Activated CD4-positive, alpha-beta memory T cell treated with anti-CD3 and anti-CD28 coated beads for 36 hours (primary cell): ENCODE measurements around the gene PRR29. TPM values are rescaled to one million over a fixed set of nuclear protein-coding genes. Genes with fewer than 3 reads are reported as not detected.
A peak's percentile ranks its signal among the peaks of the same experiment; 100 is the strongest.

Experiments used
- CTCF ChIA-PET: fragments of 350-600 bp; sonication (Branson Sonifier 250); formaldehyde crosslinking; loops from one replicate; lab custom pipeline; 2021; ENCODE audit warnings: antibody characterized with exemption, inconsistent platforms; lab: Charles Lee
- POLR2A ChIA-PET: fragments of 350-600 bp; sonication (Branson Sonifier 250); formaldehyde crosslinking; loops from one replicate; lab custom pipeline; 2021; ENCODE audit warnings: antibody characterized with exemption; lab: Charles Lee
- DNase-seq: peaks from one replicate; pipeline ENCODE4 v3.0.0-alpha.2; 2020
- H3K27ac Mint-ChIP-seq: one replicate; pipeline ENCODE4 v1.8.0; 2021; ENCODE audit warnings: mixed read lengths
- H3K27me3 Mint-ChIP-seq: one replicate; pipeline ENCODE4 v1.8.0; 2021; ENCODE audit warnings: mixed read lengths
- H3K36me3 Mint-ChIP-seq: one replicate; pipeline ENCODE4 v1.8.0; 2021; ENCODE audit warnings: mixed read lengths
- H3K4me1 Mint-ChIP-seq: one replicate; pipeline ENCODE4 v1.8.0; 2021; ENCODE audit warnings: low read depth, mixed read lengths
- H3K4me3 Mint-ChIP-seq: one replicate; pipeline ENCODE4 v1.8.0; 2021; ENCODE audit warnings: mild to moderate bottlenecking, mixed read lengths
- H3K9me3 Mint-ChIP-seq: one replicate; pipeline ENCODE4 v1.8.0; 2021; ENCODE audit warnings: mixed read lengths
- intact Hi-C: fragments of 100-400 bp; cut with micrococcal nuclease; formaldehyde crosslinking; loops from one replicate; pipeline ENCODE4 v1.15.1; 2023
- total RNA-seq, 2 experiments: library from RNA; stranded (reverse); gene quantifications; one replicate each; pipeline ENCODE4 v1.2.3, GENCODE V29; 2021

The PRR29 gene
- 1 to 10 TPM; 2.0 to 3.4 TPM for total RNA-seq

GRCh38 chr17:63998050-63998720 is at the start of gene PRR29:
TSS of gene PRR29 (plus strand) at chr17:63998351. CDS start at chr17:63998365, 14 bp downstream.
- Mint-ChIP-seq H3K4me1 (peaks cover 29% of the 10 kb centered on the region), H3K9me3 (no peaks in the 10 kb centered on the region), H3K36me3 (no peaks in the 10 kb centered on the region), H3K4me3 (peak within 1 kb of the TSS; percentile 88), H3K27ac (peak within 1 kb of the TSS; percentile 28), H3K27me3 (peaks cover 3% of the 10 kb centered on the region)
- ChIA-PET POLR2A (interaction anchor here (1.0 to 1.7 kb wide), 3 partner anchors 20 to 67 kb away, joined by 3 read pairs; no protein-coding TSS in a partner anchor), CTCF (interaction anchor here (1.4 to 2.4 kb wide), 3 partner anchors 28 to 135 kb away, joined by 3 to 9 read pairs (median 3); no protein-coding TSS in a partner anchor)
- intact Hi-C loops: loop anchor here (1.0 kb wide), 1 partner anchor 27 kb away; no protein-coding TSS in a partner anchor
- peak; percentile 81 for DNase-seq

DNA sequence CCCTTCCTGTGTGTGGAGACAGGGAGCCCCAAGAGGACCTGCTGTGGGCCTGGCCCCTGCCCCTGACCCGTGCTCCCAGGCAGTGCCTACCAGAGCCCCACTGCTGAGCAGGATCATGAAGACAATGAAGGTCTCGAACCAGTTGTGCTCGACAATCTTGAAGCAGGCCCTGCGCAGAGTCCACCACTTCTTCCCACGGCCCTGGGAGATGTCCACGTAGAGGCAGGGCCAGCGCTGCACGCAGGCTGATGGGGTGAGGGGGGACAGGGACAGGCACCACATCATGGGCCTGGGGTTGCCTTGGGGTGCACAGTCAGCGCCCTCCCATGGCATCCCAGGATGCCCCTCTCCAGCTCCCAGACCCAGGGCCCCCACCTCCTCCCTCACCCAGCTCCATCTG is 49.6 kb upstream of the PRR29 start:
- Mint-ChIP-seq H3K9me3 (no peaks in the 10 kb centered on the region), H3K27me3 (no peaks in the 10 kb centered on the region), H3K4me3 (no peak overlapping the region), H3K27ac (no peak overlapping the region), H3K4me1 (peaks cover 14% of the 10 kb centered on the region), H3K36me3 (no peaks in the 10 kb centered on the region)
- intact Hi-C loops: no loop called here
- no peak for DNase-seq
- CTCF ChIA-PET: no interaction called here
- POLR2A ChIA-PET: no interaction called here

GRCh38 chr17:63949576-63950250 is 48.4 kb upstream of the PRR29 start:
- no peak overlapping the region for H3K27ac Mint-ChIP-seq
- no peaks in the 10 kb centered on the region for H3K27me3 Mint-ChIP-seq
- CTCF ChIA-PET: interaction anchor here (0.6 to 1.9 kb wide), 9 partner anchors 17 to 384 kb away, joined by 3 to 14 read pairs (median 3); partner anchors contain the start of gene CSHL1
- H3K4me1 Mint-ChIP-seq: peaks cover 23% of the 10 kb centered on the region
- POLR2A ChIA-PET: no interaction called here
- DNase-seq: no peak
- H3K36me3 Mint-ChIP-seq: no peaks in the 10 kb centered on the region
- intact Hi-C loops: loop anchor here (5.0 kb wide), 1 partner anchor 43 kb away; no protein-coding TSS in a partner anchor
- H3K4me3 Mint-ChIP-seq: no peak overlapping the region
- H3K9me3 Mint-ChIP-seq: no peaks in the 10 kb centered on the region

DNA sequence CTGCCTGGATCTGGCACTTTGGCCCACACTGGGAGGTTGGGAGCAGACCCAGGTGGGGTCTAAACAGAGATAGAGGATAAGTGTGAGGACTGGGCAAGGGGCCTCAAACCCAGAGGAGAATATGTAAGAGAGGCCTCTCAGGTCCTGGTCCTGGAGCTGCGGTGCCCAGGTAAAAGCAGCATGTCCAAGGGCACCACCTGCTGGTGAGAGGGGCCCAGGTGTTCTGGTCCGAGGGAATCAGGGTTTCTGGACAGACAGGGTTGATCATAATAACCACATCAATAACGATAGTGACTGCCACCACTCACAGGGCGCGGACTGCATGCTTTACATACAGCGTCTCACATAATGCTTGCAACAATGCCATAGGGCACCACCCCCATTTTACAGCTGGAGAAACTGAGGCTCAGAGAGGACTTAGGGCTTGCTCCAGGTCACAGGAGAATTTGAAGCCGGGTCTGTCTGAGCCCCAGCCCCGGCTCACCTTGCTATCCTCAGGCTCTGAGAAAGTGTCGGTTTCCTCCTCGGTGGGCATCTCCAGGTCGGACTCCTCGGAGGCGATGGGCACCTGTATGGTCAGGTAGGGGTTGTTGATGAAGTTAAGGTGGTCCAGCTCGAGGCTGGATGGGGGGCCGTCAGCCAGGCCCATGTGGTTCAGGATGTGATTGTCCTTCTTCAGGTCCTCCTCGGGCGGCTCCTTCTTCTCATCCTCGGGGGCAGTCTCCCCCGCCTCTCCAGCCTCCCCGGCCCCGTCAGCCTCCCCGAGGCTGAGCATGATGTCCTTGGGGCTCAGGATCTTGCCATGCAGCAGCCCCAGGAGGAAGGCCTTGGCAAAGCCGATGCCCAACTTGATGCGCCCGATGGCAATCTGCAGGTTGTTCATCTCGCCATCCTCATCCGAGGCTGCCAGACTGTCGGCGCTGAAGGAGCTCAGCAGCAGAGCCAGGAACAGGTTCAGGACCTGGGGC is 46.9 kb upstream of the PRR29 start:
- Mint-ChIP-seq H3K27me3 (no peaks in the 10 kb centered on the region), H3K36me3 (no peaks in the 10 kb centered on the region), H3K4me1 (peaks cover 23% of the 10 kb centered on the region), H3K4me3 (no peak overlapping the region), H3K9me3 (no peaks in the 10 kb centered on the region), H3K27ac (no peak overlapping the region)
- peak; percentile 55 for DNase-seq
- ChIA-PET POLR2A (no interaction called here), CTCF (interaction anchor here (0.7 to 1.9 kb wide), 11 partner anchors 18 to 331 kb away, joined by 3 to 14 read pairs (median 3); partner anchors contain the start of gene CSHL1)
- intact Hi-C loops: loop anchor here (5.0 kb wide), 1 partner anchor 41 kb away; no protein-coding TSS in a partner anchor

DNA sequence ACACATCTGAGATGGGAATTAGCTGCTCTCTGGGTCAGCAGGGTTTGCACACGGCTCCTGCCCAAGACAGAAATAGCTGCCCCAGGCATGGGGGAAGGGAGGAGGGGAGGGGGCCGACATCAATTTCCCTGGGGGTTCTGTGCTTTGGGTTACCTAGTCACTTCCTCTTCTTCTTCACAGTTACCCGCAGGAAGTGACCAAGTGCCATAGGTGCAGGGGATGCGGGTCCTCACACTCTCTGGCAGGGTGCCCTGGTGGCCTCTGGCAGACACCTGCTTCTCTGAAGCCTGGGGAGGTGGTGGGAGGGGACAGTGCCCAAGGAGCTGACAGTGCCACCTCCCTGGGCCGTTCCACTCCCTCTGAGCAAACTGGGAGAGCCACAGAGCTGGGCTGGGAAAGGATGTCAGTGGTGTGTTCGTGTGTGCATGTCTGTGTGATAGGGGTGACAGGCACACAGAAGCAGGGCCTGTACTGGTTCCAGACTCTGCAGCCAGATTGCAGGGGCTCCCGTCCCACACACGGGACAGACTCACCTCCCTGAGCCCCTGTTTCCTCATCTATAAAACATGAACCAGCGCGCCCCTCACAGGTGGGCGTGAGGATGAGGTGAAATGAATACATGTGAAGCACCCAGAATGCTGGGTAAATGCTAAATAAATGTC is 43.6 kb upstream of the PRR29 start:
- Mint-ChIP-seq H3K36me3 (no peaks in the 10 kb centered on the region), H3K9me3 (no peaks in the 10 kb centered on the region), H3K27me3 (no peaks in the 10 kb centered on the region), H3K4me3 (no peak overlapping the region), H3K27ac (peak overlapping the region; percentile 44), H3K4me1 (peaks cover 17% of the 10 kb centered on the region)
- ChIA-PET CTCF (interaction anchor here (0.6 to 2.5 kb wide), 7 partner anchors 8 to 179 kb away, joined by 3 to 9 read pairs (median 6); partner anchors contain the start of gene ICAM2), POLR2A (interaction anchor here (0.8 to 1.3 kb wide), 3 partner anchors 13 to 26 kb away, joined by 3 to 4 read pairs (median 3); no protein-coding TSS in a partner anchor)
- intact Hi-C loops: loop anchor here (5.0 kb wide), 1 partner anchor 38 kb away; no protein-coding TSS in a partner anchor
- DNase-seq: peak; percentile 69

GRCh38 chr17:63955232-63955631 is 42.9 kb upstream of the PRR29 start:
- H3K27me3 Mint-ChIP-seq: no peaks in the 10 kb centered on the region
- H3K36me3 Mint-ChIP-seq: no peaks in the 10 kb centered on the region
- no peak overlapping the region for H3K4me3 Mint-ChIP-seq
- POLR2A ChIA-PET: interaction anchor here (0.8 to 1.3 kb wide), 3 partner anchors 13 to 25 kb away, joined by 3 to 4 read pairs (median 3); no protein-coding TSS in a partner anchor
- no peak overlapping the region for H3K27ac Mint-ChIP-seq
- no peaks in the 10 kb centered on the region for H3K9me3 Mint-ChIP-seq
- H3K4me1 Mint-ChIP-seq: peaks cover 17% of the 10 kb centered on the region
- CTCF ChIA-PET: interaction anchor here (1.1 to 2.5 kb wide), 6 partner anchors 9 to 179 kb away, joined by 4 to 9 read pairs (median 6); partner anchors contain the start of gene GH1
- intact Hi-C loops: no loop called here
- no peak for DNase-seq

DNA sequence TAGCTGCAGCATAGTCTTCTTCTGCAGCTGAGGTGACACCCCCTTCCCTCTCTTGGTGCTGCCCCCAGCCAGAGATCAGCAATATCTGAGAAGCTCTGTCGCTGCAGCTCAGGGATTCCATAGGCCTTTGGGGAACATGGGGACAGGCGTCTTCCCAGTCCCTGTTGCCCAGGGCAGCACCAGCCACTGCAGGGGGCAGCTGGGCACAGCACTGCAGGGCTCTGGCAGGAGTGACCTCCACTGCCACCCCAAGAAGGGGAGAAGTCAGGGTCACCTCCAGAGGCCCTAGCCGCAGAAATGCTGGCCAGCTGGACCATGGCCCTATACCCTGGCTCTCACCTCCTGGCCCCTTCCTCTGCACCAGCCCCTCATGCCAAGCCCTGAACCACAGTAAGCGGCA is 42.4 kb upstream of the PRR29 start:
- CTCF ChIA-PET: interaction anchor here (1.1 to 3.1 kb wide), 3 partner anchors 9 to 178 kb away, joined by 5 to 23 read pairs (median 7); partner anchors contain the start of gene GH1
- intact Hi-C loops: no loop called here
- peaks cover 17% of the 10 kb centered on the region for H3K4me1 Mint-ChIP-seq

DNA sequence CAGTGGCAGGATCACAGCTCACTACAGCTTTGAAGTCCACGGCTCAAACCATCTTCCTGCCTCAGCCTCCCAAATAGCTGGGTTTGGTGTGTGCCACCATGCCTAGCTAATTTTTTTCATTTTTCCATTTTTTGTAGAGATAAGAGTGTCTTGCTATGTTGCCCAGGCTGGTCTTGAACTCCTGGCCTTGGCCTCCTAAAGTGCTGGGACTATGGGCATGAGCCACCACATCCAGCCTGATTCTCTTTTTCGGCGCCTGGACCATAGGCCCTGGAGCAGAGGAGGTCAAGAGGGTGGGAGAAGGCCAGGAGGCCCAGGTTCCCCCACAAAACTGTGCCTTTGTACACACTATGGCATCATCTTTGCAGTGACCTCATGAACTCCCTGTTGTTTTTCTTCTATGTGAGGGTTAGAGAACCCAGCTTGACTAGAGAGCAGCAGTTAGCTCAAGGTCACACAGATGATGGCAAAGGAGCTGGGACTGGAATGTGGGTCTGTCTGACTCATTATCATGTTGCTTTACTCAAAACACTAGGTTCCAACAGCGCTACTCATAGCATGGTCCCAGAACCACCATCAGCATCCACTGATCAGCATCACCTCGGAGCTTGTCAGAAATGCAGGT is 41.7 kb upstream of the PRR29 start:
- intact Hi-C loops: no loop called here
- Mint-ChIP-seq H3K9me3 (no peaks in the 10 kb centered on the region), H3K36me3 (no peaks in the 10 kb centered on the region), H3K4me3 (no peak overlapping the region), H3K27me3 (no peaks in the 10 kb centered on the region), H3K4me1 (peaks cover 17% of the 10 kb centered on the region), H3K27ac (no peak overlapping the region)
- CTCF ChIA-PET: interaction anchor here (0.8 to 3.1 kb wide), 4 partner anchors 10 to 177 kb away, joined by 3 to 23 read pairs (median 6); partner anchors contain the start of gene GH1
- POLR2A ChIA-PET: interaction anchor here (1.6 kb wide), 1 partner anchor 64 kb away, joined by 5 read pairs; the partner anchor contains the start of gene ICAM2
- DNase-seq: no peak

More for the DNA sequence above, 42.4 kb upstream of the PRR29 start:
- POLR2A ChIA-PET: no interaction called here
- H3K27ac Mint-ChIP-seq: no peak overlapping the region
- no peak for DNase-seq
- H3K9me3 Mint-ChIP-seq: no peaks in the 10 kb centered on the region
- H3K36me3 Mint-ChIP-seq: no peaks in the 10 kb centered on the region
- H3K27me3 Mint-ChIP-seq: no peaks in the 10 kb centered on the region
- no peak overlapping the region for H3K4me3 Mint-ChIP-seq

- ChIA-PET POLR2A (no interaction called here), CTCF (interaction anchor here (0.8 kb wide), 1 partner anchor 32 kb away, joined by 3 read pairs; no protein-coding TSS in a partner anchor)
- no peak overlapping the region for H3K27ac Mint-ChIP-seq
- DNase-seq: no peak
- H3K4me1 Mint-ChIP-seq: peaks cover 5% of the 10 kb centered on the region
- intact Hi-C loops: no loop called here
- no peaks in the 10 kb centered on the region for H3K36me3 Mint-ChIP-seq
- no peaks in the 10 kb centered on the region for H3K9me3 Mint-ChIP-seq
- no peaks in the 10 kb centered on the region for H3K27me3 Mint-ChIP-seq
- H3K4me3 Mint-ChIP-seq: no peak overlapping the region
These were observed 38.1 kb upstream of the PRR29 start for GRCh38 chr17:63960006-63960405.

GRCh38 chr17:63960430-63960829 is 37.7 kb upstream of the PRR29 start:
- no peak for DNase-seq
- no peak overlapping the region for H3K27ac Mint-ChIP-seq
- H3K9me3 Mint-ChIP-seq: no peaks in the 10 kb centered on the region
- ChIA-PET POLR2A (no interaction called here), CTCF (interaction anchor here (1.3 to 2.3 kb wide), 2 partner anchors 14 to 30 kb away, joined by 4 to 16 read pairs; no protein-coding TSS in a partner anchor)
- no peaks in the 10 kb centered on the region for H3K27me3 Mint-ChIP-seq
- peaks cover 2% of the 10 kb centered on the region for H3K4me1 Mint-ChIP-seq
- no peak overlapping the region for H3K4me3 Mint-ChIP-seq
- H3K36me3 Mint-ChIP-seq: no peaks in the 10 kb centered on the region
- intact Hi-C loops: no loop called here
